Activated T-helper 1 cell treated with anti-CD3 and anti-CD28 coated beads, Interleukin-2, amount 50 U/mL, for 16 hours (primary cell): ENCODE measurements around the gene PIGB.
"Not testable (repeated sequence)": the region's sequence is repeated elsewhere in the genome, so short reads cannot be mapped to it uniquely, and the experiment has no call there.

Experiments
- DNase-seq, 2 donors: peaks; one replicate each; pipeline ENCODE4 v3.0.0-alpha.2; 2020; ENCODE audit warnings: low read depth in 1 of 2, low spot score in 1 of 2

PIGB gene

DNA sequence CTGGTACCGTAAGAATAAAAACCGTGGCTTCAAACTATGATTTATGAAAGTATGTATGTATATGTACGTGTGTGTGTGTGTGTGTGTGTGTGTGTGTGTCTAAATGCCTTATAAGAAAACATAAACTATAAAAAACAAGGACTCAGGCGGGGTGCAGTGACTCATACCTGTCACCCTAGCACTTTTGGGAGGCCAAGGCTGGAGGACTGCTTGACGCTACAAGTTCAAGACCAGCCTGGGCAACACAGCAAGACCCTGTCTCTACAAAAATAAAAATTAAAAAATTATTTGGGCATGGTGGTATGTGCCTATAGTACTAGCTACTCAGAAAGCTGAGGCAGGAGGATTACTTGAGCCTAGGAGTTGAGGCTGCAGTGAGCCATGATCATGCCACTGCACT is 60.1 kb downstream of the PIGB start:
- DNase-seq: no peak

DNA sequence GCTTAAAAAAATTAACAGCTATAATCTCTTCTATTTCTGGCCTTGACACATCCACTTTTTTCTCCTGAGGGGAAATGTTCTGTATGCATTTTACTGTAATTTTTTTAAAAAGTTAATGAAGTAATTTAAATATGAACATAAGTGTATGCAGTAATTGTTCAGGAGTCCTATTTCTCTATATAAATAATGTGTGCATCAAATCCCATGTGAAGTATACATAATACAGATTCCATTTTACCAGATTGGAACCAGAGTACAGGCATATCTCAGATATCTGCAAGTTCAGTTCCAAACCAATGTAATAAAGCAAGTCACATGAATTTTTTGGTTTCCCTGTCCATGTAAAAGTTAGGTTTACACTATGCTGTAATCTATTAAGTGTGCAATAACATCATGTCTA is 62.6 kb downstream of the PIGB start:
- DNase-seq: no peak

DNA sequence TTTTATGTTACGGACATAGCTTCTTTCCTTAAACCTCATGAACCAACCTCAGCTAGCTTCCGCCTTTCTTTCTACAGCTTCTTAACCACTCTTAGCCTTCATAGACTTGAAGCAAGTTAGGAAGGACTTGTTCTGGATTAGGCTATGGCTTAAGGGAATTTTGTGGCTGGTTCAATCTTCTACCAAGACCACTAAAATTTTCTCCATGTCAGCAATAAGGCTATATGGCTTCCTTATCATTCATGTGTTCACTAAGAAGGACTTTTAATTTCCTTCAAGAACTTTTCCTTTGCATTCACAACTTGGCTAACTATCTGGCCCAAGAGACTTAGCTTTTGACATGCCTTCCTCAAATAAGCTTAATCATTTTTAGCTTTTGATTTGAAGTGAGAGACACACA is 64.7 kb downstream of the PIGB start:
- DNase-seq: no peak

DNA sequence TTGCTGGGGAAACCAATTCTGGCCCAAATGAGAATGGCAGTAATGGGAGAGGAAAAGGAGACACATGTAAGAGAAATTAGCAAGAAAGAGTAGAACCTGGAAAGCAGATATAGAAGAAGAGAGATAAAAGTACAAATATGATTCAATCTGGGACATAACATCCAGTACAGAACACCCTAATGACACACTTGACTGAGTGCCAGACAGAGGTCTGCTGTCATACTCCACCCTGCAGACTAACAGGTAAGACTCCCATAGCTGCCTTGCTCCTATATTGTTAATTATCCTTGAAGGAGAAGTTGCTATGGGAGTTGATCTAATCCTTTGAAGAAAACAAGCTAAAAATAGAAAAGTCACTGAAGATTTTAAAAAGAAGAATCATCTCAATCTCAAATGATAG is 68.0 kb downstream of the PIGB start:
- no peak for DNase-seq

DNA sequence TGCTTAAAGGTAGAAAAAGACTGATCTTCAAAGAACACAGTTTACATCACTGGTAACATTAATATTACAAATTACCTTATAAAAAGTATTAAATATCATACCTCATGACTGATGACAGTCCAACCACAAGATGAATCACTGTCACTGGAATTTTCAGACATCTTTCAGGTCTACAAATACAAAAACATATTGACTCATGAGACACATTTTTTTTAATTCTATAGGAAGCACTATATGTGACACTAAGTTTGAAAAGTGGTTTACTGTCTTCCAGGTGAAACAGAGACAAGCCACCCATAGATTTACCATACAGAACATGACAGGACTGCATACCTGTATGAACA is 70.2 kb downstream of the PIGB start:
- no peak for DNase-seq

DNA sequence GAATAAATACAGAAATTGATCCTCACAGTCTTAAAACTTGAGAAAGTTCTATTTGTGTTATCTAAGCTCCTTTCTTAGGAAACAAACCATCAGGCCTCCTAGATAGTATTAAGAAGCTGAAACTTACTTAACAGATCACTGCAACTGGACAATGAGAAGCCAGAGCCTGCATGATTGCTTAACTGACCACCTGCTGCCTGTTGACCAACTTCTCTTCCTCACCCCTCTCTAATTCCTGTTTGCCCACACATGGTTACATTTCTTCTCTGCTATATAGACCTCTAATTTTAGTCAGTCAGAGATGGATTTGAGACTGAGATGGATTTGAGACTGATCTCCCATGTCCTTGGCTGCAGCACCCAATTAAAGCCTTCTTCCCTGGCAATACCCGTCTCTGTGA is 75.7 kb downstream of the PIGB start:
- DNase-seq: no peak

DNA sequence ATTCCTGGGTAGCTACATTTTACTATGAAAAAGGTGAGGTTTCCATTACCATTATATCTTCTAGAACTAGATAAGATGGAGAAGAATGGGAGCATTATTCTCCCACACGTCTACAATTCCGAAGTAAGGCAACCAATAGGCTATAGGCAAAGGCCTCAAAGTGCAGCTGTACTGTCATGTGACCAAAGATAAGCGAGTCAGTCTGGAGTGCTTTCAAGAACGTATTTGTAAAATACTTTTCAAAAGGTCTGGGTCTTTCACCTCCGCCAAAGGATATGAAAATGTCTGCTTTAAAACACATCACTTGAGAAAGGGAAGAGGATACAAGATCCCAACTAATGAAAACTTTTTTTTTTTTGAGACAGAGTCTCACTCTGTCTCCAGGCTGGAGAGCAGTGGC is 79.2 kb downstream of the PIGB start:
- DNase-seq: no peak

DNA sequence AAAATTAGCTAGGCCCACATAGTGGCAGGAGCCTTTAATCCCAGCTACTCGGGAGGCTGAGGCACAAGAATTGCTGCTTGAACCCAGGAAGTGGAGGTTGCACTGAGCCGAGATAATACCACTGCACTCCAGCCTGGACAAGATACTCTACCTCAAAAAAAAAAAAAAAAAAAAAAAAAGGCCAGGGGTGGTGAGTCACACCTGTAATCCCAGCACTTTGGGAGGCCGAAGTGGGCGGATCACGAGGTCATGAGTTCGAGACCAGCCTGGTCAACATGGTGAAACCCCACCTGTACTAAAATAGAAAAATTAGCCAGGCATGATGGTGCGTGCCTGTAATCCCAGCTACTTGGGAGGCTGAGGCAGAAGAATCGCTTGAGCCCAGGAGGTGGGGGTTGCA is 81.0 kb downstream of the PIGB start:
- DNase-seq: not testable (repeated sequence)

DNA sequence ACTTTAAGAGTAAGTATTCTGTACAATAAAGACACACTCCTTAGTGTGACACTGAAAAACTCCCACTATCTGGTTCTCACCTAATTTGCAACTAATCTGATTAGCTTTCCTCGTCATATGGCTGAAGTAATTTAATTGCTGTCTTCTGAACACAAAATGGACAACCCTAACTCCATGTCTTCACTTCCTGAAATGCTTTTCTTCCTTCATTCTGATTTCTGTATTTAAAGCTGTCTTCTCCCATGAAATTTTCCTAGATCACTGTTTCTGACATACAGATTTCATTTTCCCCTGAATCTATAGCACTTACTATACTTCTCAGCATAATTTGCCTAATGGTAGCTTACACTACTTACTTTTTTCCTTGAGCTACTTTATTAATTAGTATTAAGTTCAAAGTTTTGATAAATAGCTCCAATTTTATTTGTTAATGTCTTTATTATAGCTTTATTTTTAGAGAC is 82.8 kb downstream of the PIGB start:
- no peak for DNase-seq

DNA sequence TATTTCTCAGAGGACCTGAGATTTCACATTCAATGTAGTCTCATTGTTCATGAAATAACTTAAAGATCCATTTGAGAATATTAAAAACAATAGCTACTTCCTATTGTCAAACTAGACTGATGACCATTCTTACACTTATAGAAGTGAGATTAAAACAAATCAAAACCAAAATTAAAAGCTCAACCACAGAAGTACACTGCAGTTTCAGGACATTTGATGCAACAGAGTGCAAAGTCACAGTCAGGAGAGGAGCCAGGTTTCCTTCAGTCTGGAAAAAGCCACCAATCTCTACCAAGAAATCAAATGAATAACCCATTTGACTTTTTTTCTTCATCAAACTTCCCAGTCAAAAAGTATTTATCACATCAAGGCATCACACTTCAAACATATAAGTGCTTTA is 83.7 kb downstream of the PIGB start:
- no peak for DNase-seq

DNA sequence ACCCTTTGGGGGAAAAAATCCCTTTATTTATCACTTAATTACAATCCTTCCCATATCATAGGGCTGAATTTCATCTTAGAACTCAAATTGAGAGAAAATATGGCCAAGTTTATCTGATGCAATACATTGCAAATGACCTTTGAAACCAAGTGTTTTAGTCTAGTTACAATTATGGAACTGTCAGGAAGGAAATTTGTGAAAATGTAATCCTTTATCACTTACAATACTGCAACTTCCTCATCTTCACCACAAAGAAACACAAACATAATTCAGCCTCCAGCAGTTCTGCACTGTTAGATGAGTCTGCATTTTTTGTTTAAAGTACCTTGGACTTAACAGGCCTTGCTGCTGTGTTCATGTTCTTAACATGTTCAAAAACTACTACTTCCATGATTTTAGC is 84.5 kb downstream of the PIGB start:
- no peak for DNase-seq
